A204.1 (cell line): ENCODE measurements around the gene GNAI1.

Source experiments
- FAIRE-seq: peaks from 2 replicates; lab custom pipeline; 2012; peaks lifted over from hg19 to GRCh38; lab: Jason Lieb, UNC

GNAI1 gene

DNA sequence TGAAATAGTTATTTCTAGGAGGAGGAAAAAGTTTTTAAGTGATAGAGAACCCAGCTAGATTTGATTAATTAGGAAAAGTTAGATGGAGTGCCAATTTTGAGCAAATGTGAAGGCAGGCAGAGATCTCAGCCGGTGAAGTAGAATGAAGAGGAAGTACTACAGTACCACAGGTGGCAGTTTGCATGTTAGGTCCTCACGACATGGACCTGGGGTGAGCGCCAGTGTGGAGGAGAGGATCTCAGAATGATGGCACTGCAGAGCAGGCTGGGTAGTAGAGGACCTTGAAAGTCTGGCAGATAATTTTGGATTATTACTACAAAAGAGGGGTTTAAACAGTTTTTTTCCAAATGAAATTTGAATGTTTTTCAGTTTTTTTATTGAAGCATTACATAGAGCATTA, 81.1 kb downstream of the GNAI1 start:
- FAIRE-seq, result no peak

- FAIRE-seq, result no peak
Observed at GRCh38 chr7:80216996-80217842, 82.6 kb downstream of the GNAI1 start.

GRCh38 chr7:80218723-80219122, 84.1 kb downstream of the GNAI1 start:
- FAIRE-seq, result no peak

DNA sequence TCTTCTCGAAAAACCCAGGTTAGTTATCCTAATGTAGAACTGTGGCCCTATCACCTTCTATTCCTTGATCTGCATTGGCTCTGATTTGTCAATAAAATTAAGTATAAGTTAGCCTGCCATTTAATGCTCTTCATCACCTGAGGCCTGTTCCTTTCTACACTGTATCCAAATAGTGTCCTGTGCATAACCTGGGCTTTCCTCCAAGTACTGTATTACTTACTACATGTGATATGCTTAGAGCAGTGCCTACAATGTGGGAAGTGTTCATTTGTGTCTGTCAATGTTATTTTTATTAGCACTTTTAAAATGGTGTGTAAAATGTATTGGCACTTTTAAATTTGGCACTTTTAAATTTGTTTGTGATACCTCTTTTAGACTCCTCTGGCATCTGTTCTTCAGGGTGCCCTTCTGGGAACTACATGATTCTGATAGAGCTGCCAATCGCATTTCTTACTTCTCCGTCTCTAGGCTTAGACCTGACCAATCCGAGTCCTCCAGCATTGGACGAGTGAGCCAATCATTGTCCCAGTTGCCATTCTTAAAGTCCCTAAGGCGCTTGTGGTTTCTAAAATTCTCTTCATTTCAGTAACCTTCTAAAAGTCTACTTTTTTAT, 85.5 kb downstream of the GNAI1 start:
- FAIRE-seq, result no peak

DNA sequence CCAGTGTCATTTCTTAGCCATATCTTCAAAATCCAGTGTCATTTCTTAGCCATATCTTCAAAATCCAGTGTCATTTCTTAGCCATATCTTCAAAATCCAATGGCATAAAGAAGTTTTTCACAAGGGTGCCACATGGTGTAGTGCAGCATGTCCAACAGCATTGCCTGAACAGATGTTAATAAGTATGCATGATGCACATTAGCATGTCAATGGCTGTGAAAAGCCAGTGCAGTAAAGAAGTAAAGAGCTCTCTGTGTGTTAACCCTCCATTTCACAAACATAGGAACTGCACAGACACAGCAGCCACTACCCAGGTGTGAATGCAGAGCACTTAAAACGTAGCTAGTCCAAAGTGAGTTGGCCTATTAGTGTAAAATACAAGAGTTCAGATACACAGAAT, 89.8 kb downstream of the GNAI1 start:
- no peak for FAIRE-seq

DNA sequence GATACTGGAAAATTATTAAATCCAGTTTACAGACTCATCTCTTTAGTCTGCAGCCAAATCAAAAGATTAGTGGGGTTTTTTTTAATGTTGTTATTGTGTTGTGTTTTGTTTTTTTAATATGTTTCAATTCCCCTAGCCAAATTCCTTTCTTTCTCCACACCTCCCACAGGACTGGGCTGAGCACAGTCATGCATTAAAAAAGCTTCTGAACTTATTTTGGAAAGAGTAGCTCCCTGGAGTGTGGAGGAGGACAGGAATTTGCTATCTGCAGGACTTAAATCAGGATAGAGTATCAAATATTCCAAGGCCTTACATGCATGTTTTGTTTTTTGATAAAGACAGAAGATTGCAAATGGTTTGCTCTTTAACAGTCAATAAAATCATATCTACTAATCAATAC, 90.7 kb downstream of the GNAI1 start:
- FAIRE-seq, result no peak

GRCh38 chr7:80226629-80227028, 92.0 kb downstream of the GNAI1 start:
- FAIRE-seq, result no peak

DNA sequence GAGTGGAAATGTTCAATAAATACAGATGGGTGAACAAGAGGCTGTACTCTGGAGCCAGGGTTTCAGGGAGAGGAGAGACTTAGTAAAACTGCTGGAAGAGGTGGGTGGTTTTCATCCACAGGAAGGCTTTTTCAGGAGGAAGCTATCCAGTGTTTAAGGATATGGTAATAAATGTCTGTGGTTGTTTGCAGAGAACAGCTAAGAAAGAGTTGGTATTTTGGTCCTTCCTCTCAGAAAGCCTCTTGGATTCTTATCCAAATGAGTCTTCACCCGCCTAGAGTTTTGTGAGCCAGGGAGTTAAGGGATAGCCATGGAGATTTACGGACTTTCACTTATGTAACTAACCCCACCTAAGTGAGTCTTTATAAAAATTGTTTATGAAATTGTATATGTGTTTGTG, 95.7 kb downstream of the GNAI1 start:
- FAIRE-seq, result no peak

- no peak for FAIRE-seq
Observed at GRCh38 chr7:80231707-80232106, 97.1 kb downstream of the GNAI1 start.

- no peak for FAIRE-seq
Observed at GRCh38 chr7:80232979-80233724, 98.5 kb downstream of the GNAI1 start.

DNA sequence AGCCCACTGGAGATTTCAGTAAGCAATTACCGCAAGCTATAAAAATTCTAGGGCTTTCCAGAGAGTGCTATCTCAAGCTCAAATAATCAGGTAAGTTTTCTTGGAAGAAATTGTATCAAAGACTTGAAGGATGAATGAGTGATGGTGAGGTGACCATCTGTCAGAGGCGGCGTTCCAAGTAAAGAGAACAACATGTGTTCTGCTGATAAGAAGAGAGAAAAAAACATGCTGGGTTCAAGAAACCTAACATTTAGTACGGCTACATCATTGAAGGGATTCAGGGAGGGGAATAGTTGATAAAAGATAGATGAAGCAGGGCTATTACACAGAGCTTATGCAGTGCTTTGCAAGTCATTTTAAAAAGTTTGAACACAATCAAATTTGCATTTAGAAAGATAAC, 100.7 kb downstream of the GNAI1 start:
- FAIRE-seq, result no peak

DNA sequence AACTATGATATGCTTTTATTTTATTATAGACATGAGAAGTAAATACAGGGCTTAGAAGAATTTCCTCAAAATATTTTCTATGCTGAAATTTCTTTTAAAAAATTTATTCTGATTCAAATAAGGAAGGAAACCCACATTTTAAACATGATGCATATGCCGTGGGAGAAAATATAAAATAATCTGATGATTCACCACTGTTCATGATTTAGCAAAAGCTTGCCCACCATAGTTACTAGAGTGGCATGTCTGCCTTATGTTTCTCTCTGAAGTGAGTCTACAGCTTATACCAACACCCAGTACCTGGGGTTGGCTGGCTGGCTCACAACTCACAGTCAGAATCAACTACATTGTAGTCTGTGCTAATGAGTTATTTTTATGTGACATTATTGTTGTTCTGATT, 102.0 kb downstream of the GNAI1 start:
- FAIRE-seq, result no peak

DNA sequence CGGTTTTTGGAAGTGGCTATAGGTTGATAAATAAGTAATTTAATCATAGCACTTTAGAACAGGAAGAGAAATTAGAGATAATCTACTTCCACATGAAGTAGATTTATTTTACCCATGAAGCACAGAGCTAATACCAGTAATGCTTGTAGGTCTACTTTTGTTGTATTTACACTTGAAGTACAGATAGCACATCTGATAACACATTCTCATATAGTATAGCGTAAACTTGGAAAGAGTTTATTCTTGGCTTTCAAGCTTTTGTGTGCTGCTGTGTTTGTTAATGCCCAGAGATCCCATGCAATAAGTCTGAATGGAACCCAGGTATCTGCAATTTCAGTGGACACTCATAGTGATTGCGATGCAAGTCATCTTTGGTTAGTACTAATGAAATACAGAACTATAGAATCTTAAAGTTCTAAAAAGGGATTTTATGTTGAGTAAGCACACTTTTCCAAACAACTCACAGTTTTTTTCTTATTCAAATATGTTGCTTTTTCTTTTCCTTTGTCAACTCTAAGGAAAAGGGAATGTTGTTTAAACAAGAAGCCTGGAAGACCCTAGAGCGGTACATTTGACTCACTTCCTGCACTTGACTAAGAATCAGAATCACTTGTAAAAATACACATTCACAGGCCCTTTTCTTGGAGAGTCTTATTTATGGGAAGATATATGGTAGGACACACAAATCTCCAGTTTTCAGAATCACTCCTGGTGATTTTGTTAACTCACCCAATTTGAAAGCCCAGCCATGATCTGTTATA, 105.8 kb downstream of the GNAI1 start:
- no peak for FAIRE-seq

GRCh38 chr7:80241671-80242070, 107.0 kb downstream of the GNAI1 start:
- FAIRE-seq, result no peak

GRCh38 chr7:80243425-80243824, 108.8 kb downstream of the GNAI1 start:
- FAIRE-seq, result no peak

DNA sequence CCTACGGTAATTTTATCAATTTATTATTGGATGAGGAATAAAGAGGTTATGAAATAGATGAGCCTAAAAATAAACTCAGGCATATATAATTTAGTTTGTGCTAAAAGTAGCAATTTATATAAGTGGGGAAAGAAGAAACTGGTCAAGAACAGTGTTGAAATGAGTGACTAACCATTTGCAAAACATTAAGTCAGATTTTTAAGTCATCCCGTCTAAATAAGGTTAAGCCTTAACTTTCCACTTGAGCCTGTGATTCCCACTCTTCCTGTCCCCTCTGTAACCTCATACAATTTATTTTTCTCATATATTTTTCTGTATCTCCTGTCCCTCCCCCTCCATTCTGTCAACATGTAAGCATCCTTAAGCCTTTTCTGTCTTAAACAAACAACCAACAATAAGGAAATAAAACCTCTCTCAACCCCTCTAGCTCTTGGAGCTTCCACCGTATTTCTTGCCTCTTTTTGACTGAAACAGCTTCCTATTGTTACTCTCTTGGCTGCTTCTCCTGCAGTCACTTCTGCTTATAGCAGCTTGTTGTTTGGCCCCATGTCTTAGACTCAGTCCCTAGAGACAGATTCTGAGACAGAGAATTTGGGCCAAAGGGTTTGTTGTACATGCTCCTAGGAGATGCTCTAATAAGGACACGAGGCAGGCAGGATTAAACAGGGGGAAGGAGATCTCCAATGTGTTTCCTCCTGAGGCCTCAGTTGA, 109.7 kb downstream of the GNAI1 start:
- no peak for FAIRE-seq

GRCh38 chr7:80247144-80247543, 112.5 kb downstream of the GNAI1 start:
- FAIRE-seq, result no peak

- no peak for FAIRE-seq
Observed at GRCh38 chr7:80247891-80248290, 113.3 kb downstream of the GNAI1 start.

- FAIRE-seq, result no peak
Observed at GRCh38 chr7:80249184-80249583, 114.6 kb downstream of the GNAI1 start.

DNA sequence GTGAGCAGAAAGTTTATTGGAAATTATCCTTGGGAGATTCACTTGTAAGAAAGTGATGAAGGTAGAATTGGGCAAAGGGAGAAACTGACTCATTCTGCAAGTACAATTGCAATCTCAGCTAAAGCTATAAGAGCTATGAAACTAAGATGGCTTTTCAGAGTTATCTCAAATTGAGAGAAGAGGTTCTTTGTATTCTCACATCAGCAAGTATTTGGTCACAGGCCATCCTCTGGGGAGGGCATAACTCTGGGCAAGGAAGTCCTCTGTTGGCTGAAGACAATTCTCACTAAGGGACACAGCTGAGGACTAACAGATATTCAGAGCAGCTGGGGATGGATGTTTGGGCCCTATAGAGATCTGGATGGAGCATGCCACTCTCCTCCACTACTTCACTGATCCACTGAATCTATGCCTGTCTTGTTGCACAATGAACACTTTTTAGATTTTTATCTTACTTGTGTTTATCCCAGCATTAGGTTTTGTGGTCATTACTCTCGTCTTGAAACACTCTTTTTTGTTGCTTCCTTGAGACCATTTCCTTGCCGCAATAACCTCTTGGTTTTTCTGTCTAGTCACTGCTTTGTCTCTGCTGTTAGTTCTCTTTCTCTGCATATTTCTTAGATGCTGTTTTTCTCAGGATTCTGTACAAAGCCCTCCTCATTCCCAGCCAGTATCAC, 115.1 kb downstream of the GNAI1 start:
- FAIRE-seq, result no peak

GRCh38 chr7:80253237-80253636, 118.6 kb downstream of the GNAI1 start:
- no peak for FAIRE-seq
